ENCODE results near the gene ACACA. TPM values are rescaled to one million over a fixed set of nuclear protein-coding genes. Genes with fewer than 3 reads are reported as not detected.

Gene ACACA
- total and polyA plus RNA-seq, 9 of the 15 experiments (the other 6 are each of a cell fraction or from before 2014, with no cell fraction given): 35.9 to 135 (median 88.4) TPM

DNA sequence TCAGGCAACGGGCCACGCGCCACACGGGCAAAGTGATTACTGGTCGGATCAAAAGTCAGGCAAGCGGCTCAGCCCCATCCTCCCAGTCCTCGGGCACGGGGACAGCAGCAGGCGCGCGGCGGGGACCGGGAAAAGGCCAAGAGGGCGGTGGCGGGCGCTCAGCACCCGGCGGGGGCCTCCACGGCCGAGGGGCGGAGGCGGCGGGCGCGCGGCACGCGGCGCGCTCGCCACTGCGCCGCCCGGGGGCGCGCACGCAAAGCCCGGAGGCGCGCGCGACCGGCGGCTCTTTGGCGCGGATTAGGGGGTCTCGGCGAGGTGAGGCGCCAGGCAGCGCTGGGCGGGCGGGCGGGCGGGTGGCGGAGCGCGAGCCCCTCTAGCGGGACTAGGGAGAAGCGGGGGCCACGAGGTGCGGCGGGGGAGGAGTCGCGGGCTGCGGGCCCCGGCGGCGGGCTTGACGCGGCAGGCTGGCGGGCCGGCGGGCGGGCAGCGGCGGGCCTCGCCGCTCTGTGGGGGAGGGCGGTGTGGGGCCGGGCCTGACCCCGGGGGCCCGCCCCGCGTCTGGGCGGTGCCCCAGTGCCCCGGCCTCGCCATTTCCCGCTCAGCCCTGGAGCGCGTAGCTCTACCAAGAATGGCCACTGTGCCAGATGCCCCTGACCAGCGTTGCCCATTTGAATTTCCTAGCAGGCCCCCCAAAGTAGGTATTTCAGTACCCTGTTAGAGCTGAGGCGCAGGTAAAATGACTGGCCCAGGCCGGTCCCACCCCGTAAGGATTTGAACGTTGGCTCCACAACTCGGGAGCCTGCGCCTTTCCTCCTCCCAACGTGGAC is at the start of gene ACACA, which contains the start of gene TADA2A (continued):
- TF ChIP-seq, protein P1, sequence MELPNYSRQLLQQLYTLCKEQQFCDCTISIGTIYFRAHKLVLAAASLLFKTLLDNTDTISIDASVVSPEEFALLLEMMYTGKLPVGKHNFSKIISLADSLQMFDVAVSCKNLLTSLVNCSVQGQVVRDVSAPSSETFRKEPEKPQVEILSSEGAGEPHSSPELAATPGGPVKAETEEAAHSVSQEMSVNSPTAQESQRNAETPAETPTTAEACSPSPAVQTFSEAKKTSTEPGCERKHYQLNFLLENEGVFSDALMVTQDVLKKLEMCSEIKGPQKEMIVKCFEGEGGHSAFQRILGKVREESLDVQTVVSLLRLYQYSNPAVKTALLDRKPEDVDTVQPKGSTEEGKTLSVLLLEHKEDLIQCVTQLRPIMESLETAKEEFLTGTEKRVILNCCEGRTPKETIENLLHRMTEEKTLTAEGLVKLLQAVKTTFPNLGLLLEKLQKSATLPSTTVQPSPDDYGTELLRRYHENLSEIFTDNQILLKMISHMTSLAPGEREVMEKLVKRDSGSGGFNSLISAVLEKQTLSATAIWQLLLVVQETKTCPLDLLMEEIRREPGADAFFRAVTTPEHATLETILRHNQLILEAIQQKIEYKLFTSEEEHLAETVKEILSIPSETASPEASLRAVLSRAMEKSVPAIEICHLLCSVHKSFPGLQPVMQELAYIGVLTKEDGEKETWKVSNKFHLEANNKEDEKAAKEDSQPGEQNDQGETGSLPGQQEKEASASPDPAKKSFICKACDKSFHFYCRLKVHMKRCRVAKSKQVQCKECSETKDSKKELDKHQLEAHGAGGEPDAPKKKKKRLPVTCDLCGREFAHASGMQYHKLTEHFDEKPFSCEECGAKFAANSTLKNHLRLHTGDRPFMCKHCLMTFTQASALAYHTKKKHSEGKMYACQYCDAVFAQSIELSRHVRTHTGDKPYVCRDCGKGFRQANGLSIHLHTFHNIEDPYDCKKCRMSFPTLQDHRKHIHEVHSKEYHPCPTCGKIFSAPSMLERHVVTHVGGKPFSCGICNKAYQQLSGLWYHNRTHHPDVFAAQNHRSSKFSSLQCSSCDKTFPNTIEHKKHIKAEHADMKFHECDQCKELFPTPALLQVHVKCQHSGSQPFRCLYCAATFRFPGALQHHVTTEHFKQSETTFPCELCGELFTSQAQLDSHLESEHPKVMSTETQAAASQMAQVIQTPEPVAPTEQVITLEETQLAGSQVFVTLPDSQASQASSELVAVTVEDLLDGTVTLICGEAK (IDR thresholded peaks at IDR 0.05): no peak
- TF ChIP-seq, protein P1 (CRISPR knock-in tag; IDR thresholded peaks at IDR 0.05): no peak
- TF ChIP-seq, protein P2, sequence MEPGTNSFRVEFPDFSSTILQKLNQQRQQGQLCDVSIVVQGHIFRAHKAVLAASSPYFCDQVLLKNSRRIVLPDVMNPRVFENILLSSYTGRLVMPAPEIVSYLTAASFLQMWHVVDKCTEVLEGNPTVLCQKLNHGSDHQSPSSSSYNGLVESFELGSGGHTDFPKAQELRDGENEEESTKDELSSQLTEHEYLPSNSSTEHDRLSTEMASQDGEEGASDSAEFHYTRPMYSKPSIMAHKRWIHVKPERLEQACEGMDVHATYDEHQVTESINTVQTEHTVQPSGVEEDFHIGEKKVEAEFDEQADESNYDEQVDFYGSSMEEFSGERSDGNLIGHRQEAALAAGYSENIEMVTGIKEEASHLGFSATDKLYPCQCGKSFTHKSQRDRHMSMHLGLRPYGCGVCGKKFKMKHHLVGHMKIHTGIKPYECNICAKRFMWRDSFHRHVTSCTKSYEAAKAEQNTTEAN (CRISPR knock-in tag; IDR thresholded peaks at IDR 0.05): no peak
- TF ChIP-seq POLR2A (conservative IDR thresholded peaks at IDR 0.05): peak; percentile 87
- TF ChIP-seq SAFB (IDR thresholded peaks at IDR 0.05; ENCODE audit: borderline replicate concordance, low read depth, low read length): no peak
- no peak for TF ChIP-seq ZBTB8A (IDR thresholded peaks at IDR 0.05; ENCODE audit: partially characterized antibody)
- TF ChIP-seq CXXC5 (CRISPR knock-in tag; IDR thresholded peaks at IDR 0.05): peak; percentile 41
- TF ChIP-seq U2AF2 (optimal IDR thresholded peaks at IDR 0.05; ENCODE audit: low read depth, low read length): no peak

Data from K562 (cell line).